Liver (tissue), 9 donors: Measurements from ENCODE around the gene BAIAP3. TPM values are rescaled to one million over a fixed set of nuclear protein-coding genes. Genes with fewer than 3 reads are reported as not detected.

Source experiments
- DNase-seq: peaks from one replicate; pipeline ENCODE4 v3.0.0-alpha.2; 2017; ENCODE audit warnings: low spot score
- H3K27ac ChIP-seq, 2 donors: one replicate each; pipeline ENCODE4 v1.7.0; 2013; ENCODE audit warnings: inconsistent platforms in 2 of 2, low read length in 2 of 2, control low read depth in 1 of 2, low read depth in 1 of 2, mild to moderate bottlenecking in 1 of 2
- H3K27me3 ChIP-seq, 4 donors: one replicate each; pipeline versions ENCODE4 v1.6.1 to v1.7.0; 2013; ENCODE audit warnings: low read length in 3 of 4, inconsistent platforms in 1 of 4, mild to moderate bottlenecking in 1 of 4, moderate library complexity in 1 of 4; ENCODE audit not compliant: control insufficient read depth in 4 of 4, insufficient read depth in 4 of 4
- H3K36me3 ChIP-seq, 4 donors: one replicate each; pipeline versions ENCODE4 v1.6.1 to v1.7.0; 2013; ENCODE audit warnings: low read length in 3 of 4, mild to moderate bottlenecking in 3 of 4, low read depth in 1 of 4, moderate library complexity in 1 of 4; ENCODE audit not compliant: control insufficient read depth in 4 of 4, insufficient read depth in 3 of 4
- H3K4me1 ChIP-seq, 4 donors: one replicate each; pipeline versions ENCODE4 v1.6.1 to v1.7.0; 2013; ENCODE audit warnings: low read length in 3 of 4, mild to moderate bottlenecking in 3 of 4, moderate library complexity in 1 of 4; ENCODE audit not compliant: control insufficient read depth in 4 of 4, insufficient read depth in 4 of 4
- H3K4me3 ChIP-seq, 3 donors: one replicate each; pipeline versions ENCODE4 v1.6.1 to v1.7.0; 2013; ENCODE audit warnings: low read length in 3 of 3, control low read depth in 1 of 3, low read depth in 1 of 3, mild to moderate bottlenecking in 1 of 3
- H3K9ac ChIP-seq, 2 donors: one replicate each; pipeline ENCODE4 v1.7.0; 2013; ENCODE audit warnings: low read length in 2 of 2, mild to moderate bottlenecking in 2 of 2, moderate library complexity in 2 of 2, control low read depth in 1 of 2, low read depth in 1 of 2
- H3K9me3 ChIP-seq, 4 donors: one replicate each; pipeline versions ENCODE4 v1.6.1 to v1.7.0; 2013; ENCODE audit warnings: low read length in 3 of 4; ENCODE audit not compliant: control insufficient read depth in 4 of 4
- EGR1 ChIP-seq, 2 donors: IDR thresholded peaks; 2 replicates each; pipeline ENCODE4 v1.6.1; 2016 to 2018; ENCODE audit warnings: antibody characterized with exemption in 2 of 2, low read depth in 2 of 2
- FOXA1 ChIP-seq: IDR thresholded peaks from 2 replicates; pipeline ENCODE4 v1.6.1; 2016; ENCODE audit warnings: antibody characterized with exemption
- FOXA2 ChIP-seq: IDR thresholded peaks from 2 replicates; pipeline ENCODE4 v1.6.1; 2016; ENCODE audit warnings: antibody characterized with exemption
- GABPA ChIP-seq, 2 donors: IDR thresholded peaks in 1 of 2; conservative IDR thresholded peaks in 1 of 2; 2 replicates each; pipeline ENCODE4 v1.6.1; 2016; ENCODE audit warnings: antibody characterized with exemption in 2 of 2, mild to moderate bottlenecking in 1 of 2, moderate library complexity in 1 of 2
- HNF4A ChIP-seq, 2 donors: conservative IDR thresholded peaks; 2 replicates each; pipeline ENCODE4 v1.6.1; 2016; ENCODE audit warnings: antibody characterized with exemption in 2 of 2, mild to moderate bottlenecking in 2 of 2
- HNF4G ChIP-seq: IDR thresholded peaks from 2 replicates; pipeline ENCODE4 v1.6.1; 2016; ENCODE audit warnings: antibody characterized with exemption
- JUND ChIP-seq, 2 donors: IDR thresholded peaks; 2 replicates each; pipeline ENCODE4 v1.6.1; 2016; ENCODE audit warnings: antibody characterized with exemption in 2 of 2
- NR2F2 ChIP-seq: IDR thresholded peaks from 2 replicates; pipeline ENCODE4 v1.6.1; 2016; ENCODE audit warnings: antibody characterized with exemption
- RAD21 ChIP-seq, 2 donors: IDR thresholded peaks; 2 replicates each; pipeline ENCODE4 v1.6.1; 2016; ENCODE audit warnings: antibody characterized with exemption in 2 of 2, mild to moderate bottlenecking in 2 of 2
- RXRA ChIP-seq, 2 donors: IDR thresholded peaks; 2 replicates each; pipeline ENCODE4 v1.6.1; 2017 to 2018; ENCODE audit warnings: antibody characterized with exemption in 2 of 2, mild to moderate bottlenecking in 1 of 2
- TAF1 ChIP-seq: conservative IDR thresholded peaks from 2 replicates; pipeline ENCODE4 v1.6.1; 2016; ENCODE audit warnings: antibody characterized with exemption, mild to moderate bottlenecking
- YY1 ChIP-seq: IDR thresholded peaks from 2 replicates; pipeline ENCODE4 v1.6.1; 2016; ENCODE audit warnings: antibody characterized with exemption, mild to moderate bottlenecking
- WGBS: extraction: QIAGEN DNeasy Blood & Tissue Kit; methylation state at CpG from one replicate; pipeline ENCODE4 v1.1.7; 2013; 5-methylcytosine and 5-hydroxymethylcytosine counted together
- polyA plus RNA-seq, 2 donors: library from polyadenylated mRNA; stranded (reverse) in 1 of 2; unstranded in 1 of 2; fragments of 200-250 nt in 1 of 2; fragments of >200 nt in 1 of 2; fragmentation: Nextera tagmentation in 1 of 2; extraction: Ambion mirVana in 1 of 2; gene quantifications; one replicate each; pipeline versions ENCODE4 v1.2.1 to v1.2.3, GENCODE V29; 2013 to 2015
- total RNA-seq, 2 donors: library from RNA; depleted of rRNA; stranded (reverse); fragments of >200 nt; gene quantifications; one replicate each; pipeline ENCODE4 v1.2.3, GENCODE V29; 2014
- TF ChIP-seq, protein P1 (sequence below): fragments of 150-350 bp; IDR thresholded peaks from 2 replicates; pipeline ENCODE4 v1.5.1; 2017; ENCODE audit warnings: improper control_type of control experiment, low read depth, low read length; ENCODE audit not compliant: missing input control
- TF ChIP-seq, protein P2 (sequence below): IDR thresholded peaks from 2 replicates; pipeline ENCODE4 v1.6.1; 2016; ENCODE audit warnings: antibody characterized with exemption
- TF ChIP-seq, protein P3 (sequence below): IDR thresholded peaks from 2 replicates; pipeline ENCODE4 v1.6.1; 2016; ENCODE audit warnings: antibody characterized with exemption, mild to moderate bottlenecking
- TF ChIP-seq, protein P4 (sequence below): IDR thresholded peaks from 2 replicates; pipeline ENCODE4 v1.6.1; 2016; ENCODE audit warnings: antibody characterized with exemption
- TF ChIP-seq, protein P5 (sequence below): IDR thresholded peaks from 2 replicates; pipeline ENCODE4 v1.6.1; 2016; ENCODE audit warnings: antibody characterized with exemption
- donor health status: healthy.
- donor health status: healthy.
- donor health status: healthy.
- donor health status: healthy.
- donor health status: healthy.

The BAIAP3 gene
- total and polyA plus RNA-seq, 4 donors = 1.6 to 3.8 (median 2.6) TPM

DNA sequence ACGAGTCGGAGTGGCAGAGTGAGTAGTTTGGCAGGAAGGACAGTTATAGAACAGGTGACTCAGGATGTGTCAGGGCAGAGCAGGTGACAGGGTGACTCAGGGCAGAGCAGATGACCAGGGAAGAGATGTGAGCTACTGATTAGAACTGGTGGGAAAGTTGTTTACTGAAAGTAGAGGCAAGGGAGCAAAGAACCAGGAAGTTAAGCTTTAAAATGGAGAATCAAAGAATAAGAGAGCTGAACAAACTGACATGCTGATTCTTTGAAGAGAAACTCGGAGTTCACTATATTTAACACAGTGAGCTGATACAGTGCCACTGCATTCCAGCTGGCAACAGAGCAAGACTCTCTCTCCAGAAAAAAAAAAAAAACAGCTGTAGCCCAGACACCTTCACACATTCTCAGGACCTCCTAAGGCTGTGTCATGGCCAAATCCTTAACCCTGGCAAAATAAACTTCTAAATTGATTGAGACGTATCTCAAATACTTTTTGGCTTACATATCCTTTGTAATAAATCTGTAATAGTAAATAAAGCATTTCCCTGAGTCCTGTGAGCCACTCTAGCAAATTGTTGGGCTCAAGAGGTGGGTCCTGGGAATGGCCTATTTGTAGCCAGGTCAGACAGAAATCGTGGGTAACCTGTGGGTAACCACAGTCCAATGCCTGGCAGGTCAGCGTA lies 36.3 kb upstream of the BAIAP3 start (continued):
- peak; percentile 84 to 97 for TF ChIP-seq JUND (IDR thresholded peaks at IDR 0.05)

DNA sequence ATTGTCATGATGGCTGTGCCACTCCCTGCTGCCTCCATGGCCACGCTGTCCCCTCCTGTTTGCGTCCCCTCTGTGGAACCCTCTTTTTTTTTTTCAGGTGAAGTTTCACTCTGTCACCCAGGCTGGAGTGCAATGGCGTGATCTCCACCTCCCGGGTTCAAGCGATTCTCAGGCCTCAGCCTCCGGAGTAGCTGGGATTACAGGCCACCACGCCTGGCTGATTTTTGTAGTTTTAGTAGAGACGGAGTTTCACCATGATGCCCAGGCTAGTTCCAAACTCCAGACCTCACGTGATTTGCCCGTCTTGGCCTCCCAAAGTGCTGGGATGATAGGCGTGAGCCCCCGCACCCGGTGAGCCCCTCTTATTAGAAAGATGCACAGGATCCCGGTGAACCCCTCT lies 35.0 kb upstream of the BAIAP3 start:
- Histone ChIP-seq H3K4me1 (peaks cover 5 to 35% (median 25%) of the 10 kb centered on the region in 4 donors), H3K27me3 (no peaks in the 10 kb centered on the region), H3K27ac (peak overlapping the region; percentile 76 to 88), H3K4me3 (peak overlapping the region in 1 of 3 donors; percentile 56), H3K9me3 (no peaks in the 10 kb centered on the region), H3K9ac (no peak overlapping the region), H3K36me3 (no peaks in the 10 kb centered on the region)
- WGBS = 92% methylated on average over 14 of the region's 14 CpGs
- no peak for DNase-seq
- no peak for TF ChIP-seq RXRA (IDR thresholded peaks at IDR 0.05)
- TF ChIP-seq HNF4G = no peak
- TF ChIP-seq HNF4A (conservative IDR thresholded peaks at IDR 0.05) = no peak
- no peak for TF ChIP-seq FOXA1
- no peak for TF ChIP-seq RAD21 (IDR thresholded peaks at IDR 0.05)
- TF ChIP-seq JUND (IDR thresholded peaks at IDR 0.05) = no peak
- no peak for TF ChIP-seq YY1
- TF ChIP-seq, protein P1, sequence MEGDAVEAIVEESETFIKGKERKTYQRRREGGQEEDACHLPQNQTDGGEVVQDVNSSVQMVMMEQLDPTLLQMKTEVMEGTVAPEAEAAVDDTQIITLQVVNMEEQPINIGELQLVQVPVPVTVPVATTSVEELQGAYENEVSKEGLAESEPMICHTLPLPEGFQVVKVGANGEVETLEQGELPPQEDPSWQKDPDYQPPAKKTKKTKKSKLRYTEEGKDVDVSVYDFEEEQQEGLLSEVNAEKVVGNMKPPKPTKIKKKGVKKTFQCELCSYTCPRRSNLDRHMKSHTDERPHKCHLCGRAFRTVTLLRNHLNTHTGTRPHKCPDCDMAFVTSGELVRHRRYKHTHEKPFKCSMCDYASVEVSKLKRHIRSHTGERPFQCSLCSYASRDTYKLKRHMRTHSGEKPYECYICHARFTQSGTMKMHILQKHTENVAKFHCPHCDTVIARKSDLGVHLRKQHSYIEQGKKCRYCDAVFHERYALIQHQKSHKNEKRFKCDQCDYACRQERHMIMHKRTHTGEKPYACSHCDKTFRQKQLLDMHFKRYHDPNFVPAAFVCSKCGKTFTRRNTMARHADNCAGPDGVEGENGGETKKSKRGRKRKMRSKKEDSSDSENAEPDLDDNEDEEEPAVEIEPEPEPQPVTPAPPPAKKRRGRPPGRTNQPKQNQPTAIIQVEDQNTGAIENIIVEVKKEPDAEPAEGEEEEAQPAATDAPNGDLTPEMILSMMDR = no peak
- TF ChIP-seq, protein P2, sequence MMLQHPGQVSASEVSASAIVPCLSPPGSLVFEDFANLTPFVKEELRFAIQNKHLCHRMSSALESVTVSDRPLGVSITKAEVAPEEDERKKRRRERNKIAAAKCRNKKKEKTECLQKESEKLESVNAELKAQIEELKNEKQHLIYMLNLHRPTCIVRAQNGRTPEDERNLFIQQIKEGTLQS = no peak
- no peak for TF ChIP-seq FOXA2
- TF ChIP-seq TAF1 = no peak

DNA sequence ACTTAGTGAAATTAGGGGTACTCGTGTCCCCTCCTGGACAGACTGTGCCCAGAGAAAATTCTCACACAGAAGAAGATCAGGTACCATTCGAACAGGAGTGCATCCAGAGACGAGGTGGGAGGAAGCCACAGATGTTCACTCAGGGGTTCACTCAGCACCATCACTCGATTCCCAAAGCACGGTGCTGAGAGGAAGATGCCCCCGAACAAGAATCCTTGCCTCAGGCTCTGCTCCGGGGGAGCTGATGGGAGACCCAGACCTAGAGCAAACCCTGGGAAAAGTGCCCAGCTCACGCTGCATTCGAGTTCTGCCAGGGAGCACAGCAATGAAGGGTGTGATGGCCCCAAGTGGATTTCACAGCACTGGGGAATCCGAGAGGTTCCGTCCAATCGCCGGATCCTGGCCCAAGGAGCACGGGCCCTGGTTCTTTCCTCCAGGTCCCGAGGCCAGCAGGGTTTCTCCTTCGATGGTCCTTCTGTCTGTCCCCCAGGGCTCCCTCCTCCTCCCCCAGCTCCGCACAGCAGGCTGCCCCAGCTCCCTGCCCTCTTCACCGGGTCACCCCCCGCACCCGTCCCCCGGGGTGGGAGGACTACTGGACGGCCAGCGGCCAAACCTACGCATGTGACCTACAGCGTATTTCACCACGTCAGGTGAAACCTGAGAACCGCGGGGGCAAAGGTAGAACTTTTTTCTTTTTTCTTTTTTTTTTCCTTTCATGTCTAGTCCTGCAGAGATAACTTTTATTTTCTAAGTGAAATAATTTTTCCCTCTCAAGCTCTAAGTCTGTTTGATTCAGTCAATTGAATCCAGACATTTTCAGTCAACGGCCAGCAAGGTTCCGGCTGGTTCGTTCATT lies 34.2 kb upstream of the BAIAP3 start:
- Histone ChIP-seq H3K9ac (peak overlapping the region; percentile 50 to 51), H3K27me3 (no peaks in the 10 kb centered on the region), H3K36me3 (no peaks in the 10 kb centered on the region), H3K27ac (peak overlapping the region; percentile 76 to 88), H3K9me3 (no peaks in the 10 kb centered on the region), H3K4me1 (peaks cover 5 to 35% (median 25%) of the 10 kb centered on the region in 4 donors), H3K4me3 (peak overlapping the region; percentile 18 to 56 (median 53))
- peak; percentile 73 for DNase-seq
- WGBS = 28% methylated on average over 31 of the region's 31 CpGs
- TF ChIP-seq, protein P3, sequence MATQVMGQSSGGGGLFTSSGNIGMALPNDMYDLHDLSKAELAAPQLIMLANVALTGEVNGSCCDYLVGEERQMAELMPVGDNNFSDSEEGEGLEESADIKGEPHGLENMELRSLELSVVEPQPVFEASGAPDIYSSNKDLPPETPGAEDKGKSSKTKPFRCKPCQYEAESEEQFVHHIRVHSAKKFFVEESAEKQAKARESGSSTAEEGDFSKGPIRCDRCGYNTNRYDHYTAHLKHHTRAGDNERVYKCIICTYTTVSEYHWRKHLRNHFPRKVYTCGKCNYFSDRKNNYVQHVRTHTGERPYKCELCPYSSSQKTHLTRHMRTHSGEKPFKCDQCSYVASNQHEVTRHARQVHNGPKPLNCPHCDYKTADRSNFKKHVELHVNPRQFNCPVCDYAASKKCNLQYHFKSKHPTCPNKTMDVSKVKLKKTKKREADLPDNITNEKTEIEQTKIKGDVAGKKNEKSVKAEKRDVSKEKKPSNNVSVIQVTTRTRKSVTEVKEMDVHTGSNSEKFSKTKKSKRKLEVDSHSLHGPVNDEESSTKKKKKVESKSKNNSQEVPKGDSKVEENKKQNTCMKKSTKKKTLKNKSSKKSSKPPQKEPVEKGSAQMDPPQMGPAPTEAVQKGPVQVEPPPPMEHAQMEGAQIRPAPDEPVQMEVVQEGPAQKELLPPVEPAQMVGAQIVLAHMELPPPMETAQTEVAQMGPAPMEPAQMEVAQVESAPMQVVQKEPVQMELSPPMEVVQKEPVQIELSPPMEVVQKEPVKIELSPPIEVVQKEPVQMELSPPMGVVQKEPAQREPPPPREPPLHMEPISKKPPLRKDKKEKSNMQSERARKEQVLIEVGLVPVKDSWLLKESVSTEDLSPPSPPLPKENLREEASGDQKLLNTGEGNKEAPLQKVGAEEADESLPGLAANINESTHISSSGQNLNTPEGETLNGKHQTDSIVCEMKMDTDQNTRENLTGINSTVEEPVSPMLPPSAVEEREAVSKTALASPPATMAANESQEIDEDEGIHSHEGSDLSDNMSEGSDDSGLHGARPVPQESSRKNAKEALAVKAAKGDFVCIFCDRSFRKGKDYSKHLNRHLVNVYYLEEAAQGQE = peak; percentile 84
- TF ChIP-seq NR2F2 = peak; percentile 40
- no peak for TF ChIP-seq TAF1
- TF ChIP-seq RXRA (IDR thresholded peaks at IDR 0.05) = peak; percentile 72 to 85
- no peak for TF ChIP-seq FOXA1
- peak; percentile 46 for TF ChIP-seq HNF4G
- TF ChIP-seq, protein P1 = no peak
- peak in 1 of 2 donors; percentile 46 for TF ChIP-seq EGR1 (IDR thresholded peaks at IDR 0.05; ENCODE audit: low read depth in 2 of 2)
- peak in 1 of 2 donors; percentile 46 for TF ChIP-seq GABPA (IDR thresholded peaks at IDR 0.05 in 1 of 2, conservative IDR thresholded peaks at IDR 0.05 in 1 of 2)
- TF ChIP-seq YY1 = peak; percentile 76
- no peak for TF ChIP-seq FOXA2
- TF ChIP-seq HNF4A (conservative IDR thresholded peaks at IDR 0.05) = peak; percentile 85 to 88
- TF ChIP-seq RAD21 (IDR thresholded peaks at IDR 0.05) = no peak
- TF ChIP-seq, protein P4, sequence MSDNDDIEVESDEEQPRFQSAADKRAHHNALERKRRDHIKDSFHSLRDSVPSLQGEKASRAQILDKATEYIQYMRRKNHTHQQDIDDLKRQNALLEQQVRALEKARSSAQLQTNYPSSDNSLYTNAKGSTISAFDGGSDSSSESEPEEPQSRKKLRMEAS = no peak
- TF ChIP-seq, protein P5, sequence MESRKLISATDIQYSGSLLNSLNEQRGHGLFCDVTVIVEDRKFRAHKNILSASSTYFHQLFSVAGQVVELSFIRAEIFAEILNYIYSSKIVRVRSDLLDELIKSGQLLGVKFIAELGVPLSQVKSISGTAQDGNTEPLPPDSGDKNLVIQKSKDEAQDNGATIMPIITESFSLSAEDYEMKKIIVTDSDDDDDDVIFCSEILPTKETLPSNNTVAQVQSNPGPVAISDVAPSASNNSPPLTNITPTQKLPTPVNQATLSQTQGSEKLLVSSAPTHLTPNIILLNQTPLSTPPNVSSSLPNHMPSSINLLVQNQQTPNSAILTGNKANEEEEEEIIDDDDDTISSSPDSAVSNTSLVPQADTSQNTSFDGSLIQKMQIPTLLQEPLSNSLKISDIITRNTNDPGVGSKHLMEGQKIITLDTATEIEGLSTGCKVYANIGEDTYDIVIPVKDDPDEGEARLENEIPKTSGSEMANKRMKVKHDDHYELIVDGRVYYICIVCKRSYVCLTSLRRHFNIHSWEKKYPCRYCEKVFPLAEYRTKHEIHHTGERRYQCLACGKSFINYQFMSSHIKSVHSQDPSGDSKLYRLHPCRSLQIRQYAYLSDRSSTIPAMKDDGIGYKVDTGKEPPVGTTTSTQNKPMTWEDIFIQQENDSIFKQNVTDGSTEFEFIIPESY = peak; percentile 68
- TF ChIP-seq JUND (IDR thresholded peaks at IDR 0.05) = peak in 1 of 2 donors; percentile 16
